GM12801 (cell line): Measurements from ENCODE around the gene NDRG3.

Experiments
- CTCF ChIP-seq: IDR thresholded peaks from one replicate; pipeline ENCODE4 v1.5.1; 2011; ENCODE audit warnings: control low read depth; ENCODE audit not compliant: insufficient read length; ENCODE audit errors: extremely low read depth

NDRG3 gene

GRCh38 chr20:36742558-36742957, 3.3 kb downstream of the NDRG3 start:
- no peak for TF ChIP-seq CTCF

- TF ChIP-seq CTCF = no peak
Measured at GRCh38 chr20:36741072-36741471, 4.8 kb downstream of the NDRG3 start.

- TF ChIP-seq CTCF = no peak
Measured at GRCh38 chr20:36737183-36737499, 8.7 kb downstream of the NDRG3 start.

- TF ChIP-seq CTCF = no peak
Measured at GRCh38 chr20:36736451-36737182, 9.3 kb downstream of the NDRG3 start.

GRCh38 chr20:36732456-36732855, 13.4 kb downstream of the NDRG3 start:
- TF ChIP-seq CTCF = no peak

GRCh38 chr20:36728986-36729385, 16.9 kb downstream of the NDRG3 start:
- TF ChIP-seq CTCF = no peak

- TF ChIP-seq CTCF = no peak
Measured at GRCh38 chr20:36726168-36726567, 19.7 kb downstream of the NDRG3 start.
